NCI-H2029 treated with DMSO at 0.1 percent for 48 hours (cell line): Measurements from ENCODE around the gene DLD.
A peak's percentile ranks its signal among the peaks of the same experiment; 100 is the strongest.
"Not testable (repeated sequence)": the region's sequence is repeated elsewhere in the genome, so short reads cannot be mapped to it uniquely, and the experiment has no call there.

Source experiments
- DNase-seq: peaks from one replicate; lab custom pipeline; 2025; lab: John Stamatoyannopoulos, UW

DLD gene

GRCh38 chr7:107890962-107891635, at the start of gene DLD:
Gene DLD (plus strand): TSS chr7:107891183. CDS start chr7:107891251, 68 bp downstream.
- DNase-seq, result peak; percentile 53

GRCh38 chr7:107842213-107842612, 48.8 kb upstream of the DLD start:
- no peak for DNase-seq

GRCh38 chr7:107843184-107843583, 47.8 kb upstream of the DLD start:
- no peak for DNase-seq

- no peak for DNase-seq
Measured at GRCh38 chr7:107846324-107846723, 44.7 kb upstream of the DLD start.

GRCh38 chr7:107847168-107847835, 43.7 kb upstream of the DLD start:
- DNase-seq, result no peak

- not testable (repeated sequence) for DNase-seq
Measured at GRCh38 chr7:107847836-107848175, 43.2 kb upstream of the DLD start.

- DNase-seq, result not testable (repeated sequence)
Measured at GRCh38 chr7:107848211-107848610, 42.8 kb upstream of the DLD start.

- DNase-seq, result no peak
Measured at GRCh38 chr7:107850216-107850615, 40.8 kb upstream of the DLD start.

- DNase-seq, result no peak
Measured at GRCh38 chr7:107850643-107851042, 40.3 kb upstream of the DLD start.

- DNase-seq, result no peak
Measured at GRCh38 chr7:107854454-107854853, 36.5 kb upstream of the DLD start.

- DNase-seq, result no peak
Measured at GRCh38 chr7:107854989-107855388, 36.0 kb upstream of the DLD start.

GRCh38 chr7:107856806-107857540, 34.0 kb upstream of the DLD start:
- DNase-seq, result no peak

- DNase-seq, result no peak
Measured at GRCh38 chr7:107857541-107857912, 33.5 kb upstream of the DLD start.

- DNase-seq, result no peak
Measured at GRCh38 chr7:107858280-107858679, 32.7 kb upstream of the DLD start.

GRCh38 chr7:107860279-107860961, 30.6 kb upstream of the DLD start:
- no peak for DNase-seq

GRCh38 chr7:107860981-107861652, 29.9 kb upstream of the DLD start:
- no peak for DNase-seq

- DNase-seq, result no peak
Measured at GRCh38 chr7:107865956-107866775, 24.8 kb upstream of the DLD start.

- no peak for DNase-seq
Measured at GRCh38 chr7:107867858-107868466, 23.0 kb upstream of the DLD start.

GRCh38 chr7:107870427-107871000, 20.5 kb upstream of the DLD start:
- no peak for DNase-seq

- DNase-seq, result no peak
Measured at GRCh38 chr7:107874111-107874510, 16.9 kb upstream of the DLD start.
